B cell (primary cell): ENCODE results near the gene ANKRD11. TPM values are rescaled to one million over a fixed set of nuclear protein-coding genes. Genes with fewer than 3 reads are reported as not detected.

Source experiments
- ATAC-seq: fragments of 200-7000 bp; cut with Tn5 transposase; one replicate; pipeline ENCODE4 v1.10.0; 2021; ENCODE audit warnings: low read depth, mild to moderate bottlenecking, moderate number of reproducible peaks, moderate library complexity
- CTCF ChIA-PET: fragments of 350-600 bp; sonication (Branson Sonifier 250); formaldehyde crosslinking; loops from one replicate; lab custom pipeline; 2021; ENCODE audit warnings: antibody characterized with exemption, inconsistent platforms; lab: Charles Lee
- POLR2A ChIA-PET: fragments of 350-600 bp; sonication (Branson Sonifier 250); formaldehyde crosslinking; loops from one replicate; lab custom pipeline; 2021; ENCODE audit warnings: antibody characterized with exemption; lab: Charles Lee
- DNase-seq: peaks from one replicate; pipeline ENCODE4 v3.0.0; 2013
- H2AFZ ChIP-seq: 2 replicates; pipeline ENCODE4 v1.6.1; 2012; ENCODE audit warnings: mild to moderate bottlenecking, low read depth, low read length; ENCODE audit not compliant: insufficient read depth, poor library complexity, severe bottlenecking
- H3K27ac ChIP-seq, 2 donors: 1 replicate in 1 of 2; 2 replicates in 1 of 2; pipeline ENCODE4 v1.5.1; 2012 to 2013; ENCODE audit warnings: low read length in 2 of 2, mild to moderate bottlenecking in 2 of 2, moderate library complexity in 1 of 2
- H3K27me3 ChIP-seq, 4 experiments: fragments of 200-600 bp in 1 of 4; sonication (generic) in 1 of 4; replicated peaks in 1 of 4; 1 replicate in 2 of 4; 2 replicates in 2 of 4; pipeline versions ENCODE4 v1.6.1 to v1.7.0; 2013 to 2016; ENCODE audit warnings: low read length in 3 of 4, mild to moderate bottlenecking in 2 of 4, mixed read lengths in 1 of 4, moderate library complexity in 1 of 4; ENCODE audit not compliant: insufficient read depth in 4 of 4, control insufficient read depth in 3 of 4; ENCODE audit errors: control extremely low read depth in 1 of 4
- H3K36me3 ChIP-seq, 2 experiments: replicated peaks in 1 of 2; 1 replicate in 1 of 2; 2 replicates in 1 of 2; pipeline versions ENCODE4 v1.6.1 to v1.7.1; 2013; ENCODE audit warnings: low read length in 1 of 2; ENCODE audit not compliant: insufficient read depth in 2 of 2, control insufficient read depth in 1 of 2; ENCODE audit errors: control extremely low read depth in 1 of 2, extremely low read depth in 1 of 2
- H3K4me1 ChIP-seq, 2 donors: fragments of 200-600 bp in 1 of 2; sonication (generic) in 1 of 2; 1 replicate in 1 of 2; 2 replicates in 1 of 2; pipeline versions ENCODE4 v1.5.1 to v1.6.1; 2013 to 2017; ENCODE audit warnings: low read length in 2 of 2; ENCODE audit not compliant: control insufficient read depth in 2 of 2, insufficient read depth in 2 of 2
- H3K4me2 ChIP-seq: replicated peaks from 2 replicates; pipeline ENCODE3; 2012; ENCODE audit warnings: mild to moderate bottlenecking, low read depth, low read length; ENCODE audit not compliant: poor library complexity, severe bottlenecking
- H3K4me3 ChIP-seq, 5 experiments: fragments of 200-600 bp in 1 of 5; sonication (generic) in 1 of 5; 1 replicate in 3 of 5; 2 replicates in 2 of 5; pipeline versions ENCODE4 v1.5.1 to v1.7.0; 2011 to 2016; ENCODE audit warnings: low read length in 4 of 5, mild to moderate bottlenecking in 4 of 5, low read depth in 2 of 5, control low read depth in 1 of 5, moderate library complexity in 1 of 5; ENCODE audit not compliant: insufficient read depth in 1 of 5; ENCODE audit errors: control extremely low read depth in 1 of 5, extremely low read depth in 1 of 5
- H3K79me2 ChIP-seq: fragments of 200-600 bp; sonication (generic); one replicate; pipeline ENCODE4 v1.6.0; 2016; ENCODE audit warnings: low read length; ENCODE audit not compliant: control insufficient read depth, insufficient read depth
- H3K9ac ChIP-seq: fragments of 200-600 bp; sonication (generic); 2 replicates; pipeline ENCODE4 v1.6.1; 2017; ENCODE audit warnings: mild to moderate bottlenecking, low read length, moderate library complexity
- H3K9me3 ChIP-seq, 3 donors: one replicate each; pipeline versions ENCODE4 v1.6.1 to v1.7.1; 2013; ENCODE audit warnings: low read length in 2 of 3; ENCODE audit not compliant: control insufficient read depth in 2 of 3, insufficient read depth in 1 of 3; ENCODE audit errors: control extremely low read depth in 1 of 3
- H4K20me1 ChIP-seq: 2 replicates; pipeline ENCODE4 v1.6.0; 2012; ENCODE audit warnings: mild to moderate bottlenecking, low read length; ENCODE audit not compliant: insufficient read depth, control insufficient read depth, poor library complexity, severe bottlenecking
- H3K27ac Mint-ChIP-seq: one replicate; pipeline ENCODE4 v1.8.0; 2021; ENCODE audit warnings: mixed read lengths
- H3K27me3 Mint-ChIP-seq: one replicate; pipeline ENCODE4 v1.8.0; 2021; ENCODE audit warnings: mixed read lengths
- H3K4me1 Mint-ChIP-seq: one replicate; pipeline ENCODE4 v1.8.0; 2021; ENCODE audit warnings: mixed read lengths
- H3K4me3 Mint-ChIP-seq: one replicate; pipeline ENCODE4 v1.8.0; 2021; ENCODE audit warnings: mixed read lengths
- H3K9me3 Mint-ChIP-seq: one replicate; pipeline ENCODE4 v1.8.0; 2022; ENCODE audit warnings: mixed read lengths; ENCODE audit not compliant: insufficient read depth
- EZH2 ChIP-seq: IDR thresholded peaks from 2 replicates; pipeline ENCODE4 v1.6.1; 2012; ENCODE audit warnings: borderline replicate concordance, low read depth, mild to moderate bottlenecking, moderate library complexity, low read length; ENCODE audit not compliant: insufficient read depth, poor library complexity, severe bottlenecking
- whole genome bisulfite sequencing: methylation state at CpG from one replicate; pipeline ENCODE4 v1.1.5; 2013; ENCODE audit warnings: missing lambda C conversion rate; ENCODE audit not compliant: insufficient coverage; 5-methylcytosine and 5-hydroxymethylcytosine counted together
- intact Hi-C: fragments of 100-400 bp; cut with micrococcal nuclease; formaldehyde crosslinking; loops from one replicate; pipeline ENCODE4 v1.10.0; 2022
- polyA plus RNA-seq: library from polyadenylated mRNA; depleted of rRNA; stranded (reverse); fragments of >200 nt; gene quantifications from 2 replicates; pipeline ENCODE4 v1.2.3, GENCODE V29; 2012
- total RNA-seq, 2 donors: library from RNA; stranded (reverse); fragments of 120-200 nt in 1 of 2; gene quantifications; 1 replicate in 1 of 2; 2 replicates in 1 of 2; pipeline versions ENCODE4 v1.2.3 to v1.2.4, GENCODE V29; 2013 to 2022
- TF ChIP-seq, protein P1 (sequence below): fragments of 200-600 bp; IDR thresholded peaks from one replicate; pipeline ENCODE4 v1.8.0; 2022; ENCODE audit warnings: antibody characterized with exemption, mild to moderate bottlenecking

ANKRD11 gene
- total and polyA plus RNA-seq, 2 donors (not counting 1 experiment from before 2014, with no cell fraction given): 67.9 to 314 TPM

- H3K4me3 Mint-ChIP-seq: no peak overlapping the region
- no peaks in the 10 kb centered on the region for H3K27me3 Mint-ChIP-seq
- no peak for DNase-seq
- no peaks in the 10 kb centered on the region for H3K27me3 ChIP-seq
- ChIA-PET CTCF (interaction anchor here (2.3 kb wide), 1 partner anchor 9 kb away, joined by 7 read pairs; no protein-coding TSS in a partner anchor), POLR2A (no interaction called here)
- H3K36me3 ChIP-seq: peaks cover 0 to 47% of the 10 kb centered on the region in 2 experiments
- no peak overlapping the region for H3K9ac ChIP-seq
- intact Hi-C loops: no loop called here
- peaks cover 92% of the 10 kb centered on the region for H4K20me1 ChIP-seq
- H3K4me1 ChIP-seq: no peaks in the 10 kb centered on the region
- ATAC-seq: no peak
- 96% methylated on average over 15 of the region's 16 CpGs for WGBS
- H3K4me2 ChIP-seq: no peak overlapping the region
- no peak overlapping the region for H3K27ac Mint-ChIP-seq
- H3K9me3 ChIP-seq: no peaks in the 10 kb centered on the region
- H3K27ac ChIP-seq: no peak overlapping the region
- H3K4me1 Mint-ChIP-seq: peaks cover 4% of the 10 kb centered on the region
- no peak overlapping the region for H2AFZ ChIP-seq
- TF ChIP-seq, protein P1, sequence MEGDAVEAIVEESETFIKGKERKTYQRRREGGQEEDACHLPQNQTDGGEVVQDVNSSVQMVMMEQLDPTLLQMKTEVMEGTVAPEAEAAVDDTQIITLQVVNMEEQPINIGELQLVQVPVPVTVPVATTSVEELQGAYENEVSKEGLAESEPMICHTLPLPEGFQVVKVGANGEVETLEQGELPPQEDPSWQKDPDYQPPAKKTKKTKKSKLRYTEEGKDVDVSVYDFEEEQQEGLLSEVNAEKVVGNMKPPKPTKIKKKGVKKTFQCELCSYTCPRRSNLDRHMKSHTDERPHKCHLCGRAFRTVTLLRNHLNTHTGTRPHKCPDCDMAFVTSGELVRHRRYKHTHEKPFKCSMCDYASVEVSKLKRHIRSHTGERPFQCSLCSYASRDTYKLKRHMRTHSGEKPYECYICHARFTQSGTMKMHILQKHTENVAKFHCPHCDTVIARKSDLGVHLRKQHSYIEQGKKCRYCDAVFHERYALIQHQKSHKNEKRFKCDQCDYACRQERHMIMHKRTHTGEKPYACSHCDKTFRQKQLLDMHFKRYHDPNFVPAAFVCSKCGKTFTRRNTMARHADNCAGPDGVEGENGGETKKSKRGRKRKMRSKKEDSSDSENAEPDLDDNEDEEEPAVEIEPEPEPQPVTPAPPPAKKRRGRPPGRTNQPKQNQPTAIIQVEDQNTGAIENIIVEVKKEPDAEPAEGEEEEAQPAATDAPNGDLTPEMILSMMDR: no peak
- no peak for TF ChIP-seq EZH2
- H3K79me2 ChIP-seq: peaks cover 42% of the 10 kb centered on the region
- H3K4me3 ChIP-seq: no peak overlapping the region
- no peaks in the 10 kb centered on the region for H3K9me3 Mint-ChIP-seq
Observed at GRCh38 chr16:89290472-89290871, 199.9 kb downstream of the ANKRD11 start.
